ENCODE data around the gene TMEM106A.
"Not testable (repeated sequence)": the region's sequence is repeated elsewhere in the genome, so short reads cannot be mapped to it uniquely, and the experiment has no call there.

GRCh38 chr17:43240596-43241352, 29.1 kb downstream of the TMEM106A start:
- not testable (repeated sequence) for TF ChIP-seq POLR2AphosphoS5 (IDR thresholded peaks at IDR 0.05; ENCODE audit: borderline replicate concordance, low read depth, low read length); EZH2 (IDR thresholded peaks at IDR 0.05)
